ENCODE results near the gene MAN1C1. TPM values are rescaled to one million over a fixed set of nuclear protein-coding genes. Genes with fewer than 3 reads are reported as not detected.
A peak's percentile ranks its signal among the peaks of the same experiment; 100 is the strongest.

MAN1C1 gene
- total and polyA plus RNA-seq, 2 donors (not counting 1 experiment from before 2014, with no cell fraction given): 0.31 to 0.89 TPM

DNA sequence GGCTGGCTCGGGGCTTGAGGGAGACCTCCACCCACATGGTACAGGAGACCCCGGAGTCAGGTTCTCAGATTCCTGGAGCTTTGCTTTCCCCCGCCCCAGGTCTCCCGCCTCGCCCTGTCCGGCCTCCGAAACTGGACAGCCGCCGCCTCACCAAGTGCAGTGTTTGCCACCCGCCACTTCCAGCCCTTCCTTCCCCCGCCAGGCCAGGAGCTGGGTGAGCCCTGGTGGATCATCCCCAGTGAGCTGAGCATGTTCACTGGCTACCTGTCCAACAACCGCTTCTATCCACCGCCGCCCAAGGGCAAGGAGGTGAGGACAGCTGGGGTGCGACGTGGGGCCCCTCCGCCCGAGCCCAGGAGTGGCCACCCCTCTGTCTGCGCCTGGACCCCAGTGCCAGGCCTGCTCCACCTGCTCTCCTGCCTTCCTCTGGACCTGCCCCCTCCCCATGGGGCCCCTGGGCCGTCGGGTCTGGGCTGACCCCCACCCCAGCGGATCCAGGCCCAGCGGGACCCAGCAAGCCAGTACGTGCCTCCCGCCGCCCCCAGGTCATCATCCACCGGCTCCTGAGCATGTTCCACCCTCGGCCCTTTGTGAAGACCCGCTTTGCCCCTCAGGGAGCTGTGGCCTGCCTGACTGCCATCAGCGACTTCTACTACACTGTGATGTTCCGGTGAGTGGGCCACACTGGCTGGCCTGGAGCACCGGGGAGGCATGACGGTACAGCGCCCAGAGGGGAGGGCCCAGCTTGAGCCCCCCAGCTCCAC, 192.1 kb downstream of the MAN1C1 start:
- H3K9me3 Mint-ChIP-seq (ENCODE audit: insufficient read depth): no peaks in the 10 kb centered on the region
- Histone ChIP-seq H3K27ac (ENCODE audit: low read length in 2 of 2) (no peak overlapping the region), H3K27me3 (replicated peaks in 1 of 4; ENCODE audit: control extremely low read depth in 1 of 4, control insufficient read depth in 3 of 4, insufficient read depth in 4 of 4, low read length in 3 of 4) (no peaks in the 10 kb centered on the region), H4K20me1 (ENCODE audit: control insufficient read depth, insufficient read depth, low read length, poor library complexity, severe bottlenecking) (no peaks in the 10 kb centered on the region), H3K4me2 (replicated peaks; ENCODE audit: low read depth, low read length, poor library complexity, severe bottlenecking) (peak overlapping the region; percentile 50), H3K36me3 (replicated peaks in 1 of 2; ENCODE audit: control extremely low read depth in 1 of 2, control insufficient read depth in 1 of 2, extremely low read depth in 1 of 2, insufficient read depth in 2 of 2, low read length in 1 of 2) (peaks cover 0 to 3% of the 10 kb centered on the region in 2 experiments), H3K9me3 (ENCODE audit: control extremely low read depth in 1 of 3, control insufficient read depth in 2 of 3, insufficient read depth in 1 of 3, low read length in 2 of 3) (no peaks in the 10 kb centered on the region), H3K4me3 (ENCODE audit: control extremely low read depth in 1 of 5, extremely low read depth in 1 of 5, insufficient read depth in 1 of 5, low read depth in 2 of 5, low read length in 4 of 5) (no peak overlapping the region), H3K79me2 (ENCODE audit: control insufficient read depth, insufficient read depth, low read length) (no peaks in the 10 kb centered on the region), H3K4me1 (ENCODE audit: control insufficient read depth in 2 of 2, insufficient read depth in 2 of 2, low read length in 2 of 2) (peaks cover 11 to 23% of the 10 kb centered on the region in 2 donors), H2AFZ (ENCODE audit: insufficient read depth, low read depth, low read length, poor library complexity, severe bottlenecking) (no peak overlapping the region), H3K9ac (ENCODE audit: low read length) (no peak overlapping the region)
- CTCF ChIA-PET: interaction anchor here (1.3 to 6.1 kb wide), 7 partner anchors 7 to 305 kb away, joined by 4 to 59 read pairs (median 12); partner anchors contain the start of gene SELENON
- H3K27me3 Mint-ChIP-seq: no peaks in the 10 kb centered on the region
- peaks cover 21% of the 10 kb centered on the region for H3K4me1 Mint-ChIP-seq
- no peak overlapping the region for H3K4me3 Mint-ChIP-seq
- DNase-seq (no peak), ATAC-seq (ENCODE audit: low read depth) (no peak)
- POLR2A ChIA-PET: no interaction called here
- no peak overlapping the region for H3K27ac Mint-ChIP-seq
- intact Hi-C loops (cut with micrococcal nuclease): no loop called here
- TF ChIP-seq, protein P1, sequence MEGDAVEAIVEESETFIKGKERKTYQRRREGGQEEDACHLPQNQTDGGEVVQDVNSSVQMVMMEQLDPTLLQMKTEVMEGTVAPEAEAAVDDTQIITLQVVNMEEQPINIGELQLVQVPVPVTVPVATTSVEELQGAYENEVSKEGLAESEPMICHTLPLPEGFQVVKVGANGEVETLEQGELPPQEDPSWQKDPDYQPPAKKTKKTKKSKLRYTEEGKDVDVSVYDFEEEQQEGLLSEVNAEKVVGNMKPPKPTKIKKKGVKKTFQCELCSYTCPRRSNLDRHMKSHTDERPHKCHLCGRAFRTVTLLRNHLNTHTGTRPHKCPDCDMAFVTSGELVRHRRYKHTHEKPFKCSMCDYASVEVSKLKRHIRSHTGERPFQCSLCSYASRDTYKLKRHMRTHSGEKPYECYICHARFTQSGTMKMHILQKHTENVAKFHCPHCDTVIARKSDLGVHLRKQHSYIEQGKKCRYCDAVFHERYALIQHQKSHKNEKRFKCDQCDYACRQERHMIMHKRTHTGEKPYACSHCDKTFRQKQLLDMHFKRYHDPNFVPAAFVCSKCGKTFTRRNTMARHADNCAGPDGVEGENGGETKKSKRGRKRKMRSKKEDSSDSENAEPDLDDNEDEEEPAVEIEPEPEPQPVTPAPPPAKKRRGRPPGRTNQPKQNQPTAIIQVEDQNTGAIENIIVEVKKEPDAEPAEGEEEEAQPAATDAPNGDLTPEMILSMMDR (IDR thresholded peaks at IDR 0.05): no peak
- TF ChIP-seq EZH2 (IDR thresholded peaks at IDR 0.05; ENCODE audit: borderline replicate concordance, insufficient read depth, low read depth, low read length, poor library complexity, severe bottlenecking): no peak
- WGBS (ENCODE audit: insufficient coverage): 86% methylated on average over 34 of the region's 34 CpGs
